Activated CD4-positive, alpha-beta T cell treated with anti-CD3 and anti-CD28 coated beads for 48 hours (primary cell): ENCODE data around the gene DDX53.

Source experiments
- DNase-seq: peaks from one replicate; pipeline ENCODE4 v3.0.0-alpha.2; 2020

Gene DDX53

GRCh38 chrX:22999696-23000223 lies at the start of gene DDX53:
Gene DDX53, plus strand, starts transcription at chrX:22999960. Its CDS starts 98 bp downstream, at chrX:23000058.
- DNase-seq: no peak

- DNase-seq: no peak
These were observed 49.2 kb upstream of the DDX53 start for GRCh38 chrX:22950269-22951266.

- DNase-seq: no peak
These were observed 47.8 kb upstream of the DDX53 start for GRCh38 chrX:22952010-22952409.

GRCh38 chrX:22958250-22958649 lies 41.5 kb upstream of the DDX53 start:
- DNase-seq: no peak

- DNase-seq: no peak
These were observed 40.4 kb upstream of the DDX53 start for GRCh38 chrX:22959204-22959920.

- no peak for DNase-seq
These were observed 36.6 kb upstream of the DDX53 start for GRCh38 chrX:22963196-22963595.

- no peak for DNase-seq
These were observed 31.3 kb upstream of the DDX53 start for GRCh38 chrX:22968494-22968893.

GRCh38 chrX:22969411-22969810 lies 30.3 kb upstream of the DDX53 start:
- no peak for DNase-seq

GRCh38 chrX:22970861-22971260 lies 28.9 kb upstream of the DDX53 start:
- DNase-seq: no peak

- DNase-seq: no peak
These were observed 25.1 kb upstream of the DDX53 start for GRCh38 chrX:22974616-22975015.

GRCh38 chrX:22975786-22976185 lies 24.0 kb upstream of the DDX53 start:
- no peak for DNase-seq

GRCh38 chrX:22985958-22986357 lies 13.8 kb upstream of the DDX53 start:
- no peak for DNase-seq

- no peak for DNase-seq
These were observed 12.3 kb upstream of the DDX53 start for GRCh38 chrX:22987452-22987851.

GRCh38 chrX:23003116-23003515 lies 3.4 kb downstream of the DDX53 start:
- no peak for DNase-seq

- no peak for DNase-seq
These were observed 8.8 kb downstream of the DDX53 start for GRCh38 chrX:23008431-23009099.

- no peak for DNase-seq
These were observed 12.4 kb downstream of the DDX53 start for GRCh38 chrX:23012162-23012561.

GRCh38 chrX:23012636-23013035 lies 12.9 kb downstream of the DDX53 start:
- DNase-seq: no peak

GRCh38 chrX:23013366-23013765 lies 13.6 kb downstream of the DDX53 start:
- no peak for DNase-seq

GRCh38 chrX:23031600-23031999 lies 31.8 kb downstream of the DDX53 start:
- DNase-seq: no peak

- no peak for DNase-seq
These were observed 35.7 kb downstream of the DDX53 start for GRCh38 chrX:23035493-23035892.

- no peak for DNase-seq
These were observed 46.7 kb downstream of the DDX53 start for GRCh38 chrX:23046443-23046842.

GRCh38 chrX:23048806-23049573 lies 49.2 kb downstream of the DDX53 start:
- no peak for DNase-seq
